LNCAP (cell line): ENCODE data around the gene PREP.

Experiments used
- CTCF ChIP-seq: fragments of 450-650 bp; IDR thresholded peaks from 2 replicates; pipeline ENCODE4 v1.5.1; 2017; ENCODE audit warnings: mild to moderate bottlenecking

PREP gene

GRCh38 chr6:105433723-105434122, 30.8 kb upstream of the PREP start:
- no peak for TF ChIP-seq CTCF

- no peak for TF ChIP-seq CTCF
These were observed 29.9 kb upstream of the PREP start for GRCh38 chr6:105432797-105433196.

- TF ChIP-seq CTCF, result peak; percentile 63
These were observed 28.3 kb upstream of the PREP start for GRCh38 chr6:105431226-105431625.

GRCh38 chr6:105430685-105431084, 27.8 kb upstream of the PREP start:
- no peak for TF ChIP-seq CTCF

GRCh38 chr6:105429676-105430075, 26.8 kb upstream of the PREP start:
- no peak for TF ChIP-seq CTCF

- no peak for TF ChIP-seq CTCF
These were observed 25.6 kb upstream of the PREP start for GRCh38 chr6:105428342-105428957.

GRCh38 chr6:105424175-105424783, 21.4 kb upstream of the PREP start:
- peak; percentile 77 for TF ChIP-seq CTCF
